ENCODE measurements around the gene ZNF681. TPM values are rescaled to one million over a fixed set of nuclear protein-coding genes. Genes with fewer than 3 reads are reported as not detected.

Gene ZNF681
- total and polyA plus RNA-seq, 10 of the 15 experiments (the other 5 are each of a cell fraction or from before 2014, with no cell fraction given): 0.11 to 0.41 (median 0.24) TPM; not detected in 1

DNA sequence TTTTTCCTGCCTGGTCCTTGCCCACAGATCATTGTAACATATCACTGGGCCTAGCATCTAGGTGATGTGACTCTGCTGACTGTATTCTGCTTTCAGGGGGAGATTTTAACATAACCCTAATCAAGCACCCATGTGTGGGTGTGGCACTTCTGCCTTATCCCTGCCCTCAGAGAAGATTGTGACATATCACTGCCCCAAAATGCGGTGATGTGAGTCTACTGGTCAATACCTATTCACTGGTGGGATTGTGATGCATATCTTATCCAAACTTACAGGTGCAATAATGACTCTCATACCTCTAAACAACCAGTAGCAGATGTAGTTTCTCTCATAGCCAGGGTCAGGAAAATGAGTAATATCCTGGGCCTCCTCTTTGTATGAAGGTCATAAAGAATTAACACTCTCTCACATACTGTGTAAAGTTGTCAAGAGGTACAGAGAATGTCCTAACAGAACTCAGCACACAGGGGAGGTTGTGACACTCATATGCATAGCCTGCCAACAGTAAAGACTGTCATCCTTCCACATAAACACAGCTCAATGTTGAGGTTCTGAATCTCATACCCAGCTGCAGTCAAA is 12.1 kb upstream of the ZNF681 start:
- no peak overlapping the region for H3K9ac ChIP-seq (ENCODE audit: control insufficient read depth, insufficient read depth, low read length)
- ChIA-PET SMC1A (ENCODE audit: uncharacterized antibody, unreplicated experiment) (no interaction called here), CTCF (no interaction called here), POLR2A (no interaction called here), RAD21 (ENCODE audit: unreplicated experiment) (no interaction called here)
- no peak overlapping the region for H2AFZ ChIP-seq (ENCODE audit: control insufficient read depth, low read depth, low read length)
- in situ Hi-C loops (cut with MboI) (no loop called here), intact Hi-C loops (cut with micrococcal nuclease; ENCODE audit: unreplicated experiment) (no loop called here)
- TF ChIP-seq PRDM15 (CRISPR knock-in tag; IDR thresholded peaks at IDR 0.05) (no peak), CBX5 (IDR thresholded peaks at IDR 0.05; ENCODE audit: low read depth) (no peak), EZH2 (IDR thresholded peaks at IDR 0.05; ENCODE audit: borderline replicate concordance, control insufficient read depth, low read depth, low read length) (no peak), SPI1 (IDR thresholded peaks at IDR 0.05; ENCODE audit: borderline replicate concordance, insufficient read depth, low read depth, low read length) (no peak), BCL11A (IDR thresholded peaks at IDR 0.05; ENCODE audit: low read depth, low read length) (no peak), USF1 (IDR thresholded peaks at IDR 0.05; ENCODE audit: borderline replicate concordance, extremely low read length, insufficient read depth, low read depth, low read length) (no peak), USF2 (IDR thresholded peaks at IDR 0.05; ENCODE audit: borderline replicate concordance, low read depth, low read length) (no peak)
- TF ChIP-seq, protein P1, sequence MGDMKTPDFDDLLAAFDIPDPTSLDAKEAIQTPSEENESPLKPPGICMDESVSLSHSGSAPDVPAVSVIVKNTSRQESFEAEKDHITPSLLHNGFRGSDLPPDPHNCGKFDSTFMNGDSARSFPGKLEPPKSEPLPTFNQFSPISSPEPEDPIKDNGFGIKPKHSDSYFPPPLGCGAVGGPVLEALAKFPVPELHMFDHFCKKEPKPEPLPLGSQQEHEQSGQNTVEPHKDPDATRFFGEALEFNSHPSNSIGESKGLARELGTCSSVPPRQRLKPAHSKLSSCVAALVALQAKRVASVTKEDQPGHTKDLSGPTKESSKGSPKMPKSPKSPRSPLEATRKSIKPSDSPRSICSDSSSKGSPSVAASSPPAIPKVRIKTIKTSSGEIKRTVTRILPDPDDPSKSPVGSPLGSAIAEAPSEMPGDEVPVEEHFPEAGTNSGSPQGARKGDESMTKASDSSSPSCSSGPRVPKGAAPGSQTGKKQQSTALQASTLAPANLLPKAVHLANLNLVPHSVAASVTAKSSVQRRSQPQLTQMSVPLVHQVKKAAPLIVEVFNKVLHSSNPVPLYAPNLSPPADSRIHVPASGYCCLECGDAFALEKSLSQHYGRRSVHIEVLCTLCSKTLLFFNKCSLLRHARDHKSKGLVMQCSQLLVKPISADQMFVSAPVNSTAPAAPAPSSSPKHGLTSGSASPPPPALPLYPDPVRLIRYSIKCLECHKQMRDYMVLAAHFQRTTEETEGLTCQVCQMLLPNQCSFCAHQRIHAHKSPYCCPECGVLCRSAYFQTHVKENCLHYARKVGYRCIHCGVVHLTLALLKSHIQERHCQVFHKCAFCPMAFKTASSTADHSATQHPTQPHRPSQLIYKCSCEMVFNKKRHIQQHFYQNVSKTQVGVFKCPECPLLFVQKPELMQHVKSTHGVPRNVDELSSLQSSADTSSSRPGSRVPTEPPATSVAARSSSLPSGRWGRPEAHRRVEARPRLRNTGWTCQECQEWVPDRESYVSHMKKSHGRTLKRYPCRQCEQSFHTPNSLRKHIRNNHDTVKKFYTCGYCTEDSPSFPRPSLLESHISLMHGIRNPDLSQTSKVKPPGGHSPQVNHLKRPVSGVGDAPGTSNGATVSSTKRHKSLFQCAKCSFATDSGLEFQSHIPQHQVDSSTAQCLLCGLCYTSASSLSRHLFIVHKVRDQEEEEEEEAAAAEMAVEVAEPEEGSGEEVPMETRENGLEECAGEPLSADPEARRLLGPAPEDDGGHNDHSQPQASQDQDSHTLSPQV (IDR thresholded peaks at IDR 0.05): no peak
- TF ChIP-seq, protein P2, sequence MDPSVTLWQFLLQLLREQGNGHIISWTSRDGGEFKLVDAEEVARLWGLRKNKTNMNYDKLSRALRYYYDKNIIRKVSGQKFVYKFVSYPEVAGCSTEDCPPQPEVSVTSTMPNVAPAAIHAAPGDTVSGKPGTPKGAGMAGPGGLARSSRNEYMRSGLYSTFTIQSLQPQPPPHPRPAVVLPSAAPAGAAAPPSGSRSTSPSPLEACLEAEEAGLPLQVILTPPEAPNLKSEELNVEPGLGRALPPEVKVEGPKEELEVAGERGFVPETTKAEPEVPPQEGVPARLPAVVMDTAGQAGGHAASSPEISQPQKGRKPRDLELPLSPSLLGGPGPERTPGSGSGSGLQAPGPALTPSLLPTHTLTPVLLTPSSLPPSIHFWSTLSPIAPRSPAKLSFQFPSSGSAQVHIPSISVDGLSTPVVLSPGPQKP (IDR thresholded peaks at IDR 0.05; ENCODE audit: low read depth, low read length): no peak
- no peak for DNase-seq (ENCODE audit: low read depth, low spot score)
- no peaks in the 10 kb centered on the region; the same call in 2 of the 3 replicates for H3K9me3 ChIP-seq (replicated peaks; ENCODE audit: control insufficient read depth, insufficient read depth, low read length)
- no peaks in the 10 kb centered on the region for H3K4me1 ChIP-seq (ENCODE audit: control insufficient read depth, insufficient read depth, low read length)
- H3K27ac ChIP-seq (ENCODE audit: control insufficient read depth, insufficient read depth): no peak overlapping the region
- H3K36me3 ChIP-seq (ENCODE audit: control insufficient read depth in 2 of 2, insufficient read depth in 2 of 2, low read length in 1 of 2): no peaks in the 10 kb centered on the region
- no peaks in the 10 kb centered on the region for H4K20me1 ChIP-seq (ENCODE audit: control insufficient read depth, insufficient read depth)
- no peak for FAIRE-seq
- no peak overlapping the region for H3K4me3 ChIP-seq
- BruUV-seq (replicated peaks): no TSS peak
- no peaks in the 10 kb centered on the region for H3K27me3 ChIP-seq (replicated peaks in 1 of 2; ENCODE audit: control insufficient read depth in 2 of 2, insufficient read depth in 2 of 2, low read length in 1 of 2)
- WGBS (ENCODE audit: insufficient coverage, insufficient replicate concordance, low lambda C conversion rate, missing lambda C conversion rate): 94% methylated on average over 1 of the region's 1 CpG
- no peak for ATAC-seq
- H3K79me2 ChIP-seq (ENCODE audit: control insufficient read depth, insufficient read depth, low read length): no peaks in the 10 kb centered on the region
- no peak overlapping the region for H3K4me2 ChIP-seq (ENCODE audit: control insufficient read depth, insufficient read depth)
